D721Med (cell line): ENCODE measurements around the gene INPP4B.

Experiments
- DNase-seq: peaks from one replicate; pipeline ENCODE4 v3.0.0; 2011; ENCODE audit warnings: low spot score; ENCODE audit not compliant: insufficient read length
- FAIRE-seq: peaks from 2 replicates; lab custom pipeline; 2011; peaks lifted over from hg19 to GRCh38; lab: Jason Lieb, UNC
- CTCF ChIP-seq: IDR thresholded peaks from 2 replicates; pipeline ENCODE4 v1.5.1; 2012; ENCODE audit warnings: mild to moderate bottlenecking, control low read depth; ENCODE audit not compliant: insufficient read depth; ENCODE audit errors: missing control alignments

The INPP4B gene

GRCh38 chr4:142092941-142093340 lies 753.2 kb downstream of the INPP4B start:
- DNase-seq: no peak
- FAIRE-seq: no peak
- no peak for TF ChIP-seq CTCF

- no peak for TF ChIP-seq CTCF
- FAIRE-seq (no peak), DNase-seq (no peak)
These were observed 754.4 kb downstream of the INPP4B start for GRCh38 chr4:142091691-142092182.

GRCh38 chr4:142091085-142091513 lies 755.0 kb downstream of the INPP4B start:
- no peak for TF ChIP-seq CTCF
- DNase-seq (no peak), FAIRE-seq (no peak)

GRCh38 chr4:142088906-142089305 lies 757.2 kb downstream of the INPP4B start:
- no peak for FAIRE-seq

GRCh38 chr4:142085513-142086292 lies 760.4 kb downstream of the INPP4B start:
- DNase-seq (no peak), FAIRE-seq (peak; percentile 69)
- TF ChIP-seq CTCF: no peak

More at GRCh38 chr4:142088906-142089305, 757.2 kb downstream of the INPP4B start:
- TF ChIP-seq CTCF: no peak
- no peak for DNase-seq

GRCh38 chr4:142083264-142083663 lies 762.8 kb downstream of the INPP4B start:
- no peak for FAIRE-seq
- DNase-seq: no peak
- no peak for TF ChIP-seq CTCF

GRCh38 chr4:142081025-142081424 lies 765.1 kb downstream of the INPP4B start:
- FAIRE-seq: no peak
- no peak for TF ChIP-seq CTCF
- no peak for DNase-seq
